OCI-LY3 (cell line): ENCODE data around the gene UBE2QL1.

Experiments
- H2AFZ ChIP-seq: fragments of 200-600, 300-600 bp; shearing (Covaris generic); 2 replicates; pipeline ENCODE4 v1.6.0; 2014; ENCODE audit warnings: antibody characterized with exemption, low read depth, low read length
- H3K27ac ChIP-seq: fragments of 200-600, 300-600 bp; sonication (generic); 2 replicates; pipeline ENCODE4 v1.5.1; 2014; ENCODE audit warnings: mild to moderate bottlenecking, low read length, moderate library complexity, mixed read lengths
- H3K27me3 ChIP-seq: fragments of 200-600, 300-600 bp; sonication (generic); 2 replicates; pipeline ENCODE4 v1.6.1; 2014; ENCODE audit warnings: low read depth, low read length, mixed read lengths
- H3K36me3 ChIP-seq: fragments of 200-600, 300-600 bp; sonication (generic); replicated peaks from 2 replicates; pipeline ENCODE3; 2014; ENCODE audit warnings: low read depth, low read length, mixed read lengths
- H3K4me1 ChIP-seq: fragments of 300-600, 200-600 bp; sonication (generic); 2 replicates; pipeline ENCODE4 v1.6.1; 2014; ENCODE audit warnings: low read length, mixed read lengths
- H3K4me2 ChIP-seq: fragments of 200-600, 300-600 bp; sonication (generic); 2 replicates; pipeline ENCODE4 v1.6.1; 2014; ENCODE audit warnings: low read length, mixed read lengths
- H3K4me3 ChIP-seq: fragments of 300-600, 200-600 bp; sonication (generic); 2 replicates; pipeline ENCODE4 v1.5.1; 2014; ENCODE audit warnings: antibody characterized with exemption, mild to moderate bottlenecking, low read length, moderate library complexity
- H3K79me2 ChIP-seq: fragments of 300-600, 200-600 bp; shearing (Covaris generic); 2 replicates; pipeline ENCODE4 v1.6.1; 2014; ENCODE audit warnings: mild to moderate bottlenecking, low read length, mixed read lengths
- H3K9ac ChIP-seq: fragments of 300-600, 200-600 bp; shearing (Covaris generic); 2 replicates; pipeline ENCODE4 v1.6.0; 2014; ENCODE audit warnings: mild to moderate bottlenecking, low read length, moderate library complexity
- H3K9me3 ChIP-seq: fragments of 200-600, 300-600 bp; shearing (Covaris generic); 2 replicates; pipeline ENCODE4 v1.6.1; 2014; ENCODE audit warnings: low read length, mixed read lengths; ENCODE audit not compliant: insufficient read depth
- H4K20me1 ChIP-seq: fragments of 200-600, 300-600 bp; sonication (generic); 2 replicates; pipeline ENCODE4 v1.6.1; 2016; ENCODE audit warnings: low read length, mixed read lengths; ENCODE audit not compliant: insufficient read depth
- CTCF ChIP-seq: fragments of 200-600, 300-600 bp; sonication (generic); IDR thresholded peaks from 2 replicates; pipeline ENCODE4 v1.5.1; 2014; ENCODE audit warnings: antibody characterized with exemption, low read length, low read depth
- EZH2phosphoT487 ChIP-seq: fragments of 200-600 bp; shearing (Covaris generic); IDR thresholded peaks from 2 replicates; pipeline ENCODE4 v1.6.1; 2018; ENCODE audit warnings: antibody characterized with exemption, mixed run types, low read depth

Gene UBE2QL1

GRCh38 chr5:6469836-6470235 is 21.2 kb downstream of the UBE2QL1 start:
- no peaks in the 10 kb centered on the region for H3K27me3 ChIP-seq
- H3K4me3 ChIP-seq, result no peak overlapping the region
- no peaks in the 10 kb centered on the region for H3K36me3 ChIP-seq
- no peak overlapping the region for H3K27ac ChIP-seq
- no peaks in the 10 kb centered on the region for H3K4me1 ChIP-seq
- H3K9ac ChIP-seq, result no peak overlapping the region
- TF ChIP-seq EZH2phosphoT487, result no peak
- TF ChIP-seq CTCF, result no peak
- no peak overlapping the region for H2AFZ ChIP-seq
- no peaks in the 10 kb centered on the region for H3K9me3 ChIP-seq
- no peak overlapping the region for H3K4me2 ChIP-seq
- H4K20me1 ChIP-seq, result no peaks in the 10 kb centered on the region
- no peaks in the 10 kb centered on the region for H3K79me2 ChIP-seq

- no peak overlapping the region for H3K9ac ChIP-seq
- no peak overlapping the region for H2AFZ ChIP-seq
- H3K4me3 ChIP-seq, result no peak overlapping the region
- H3K4me2 ChIP-seq, result no peak overlapping the region
- no peaks in the 10 kb centered on the region for H3K79me2 ChIP-seq
- no peaks in the 10 kb centered on the region for H3K36me3 ChIP-seq
- TF ChIP-seq CTCF, result no peak
- no peak for TF ChIP-seq EZH2phosphoT487
- H4K20me1 ChIP-seq, result no peaks in the 10 kb centered on the region
- H3K4me1 ChIP-seq, result no peaks in the 10 kb centered on the region
- H3K27ac ChIP-seq, result no peak overlapping the region
- no peaks in the 10 kb centered on the region for H3K9me3 ChIP-seq
- peaks cover 5% of the 10 kb centered on the region; the same call in 1 of the 2 replicates for H3K27me3 ChIP-seq
Observed at GRCh38 chr5:6470672-6471071, 22.0 kb downstream of the UBE2QL1 start.

DNA sequence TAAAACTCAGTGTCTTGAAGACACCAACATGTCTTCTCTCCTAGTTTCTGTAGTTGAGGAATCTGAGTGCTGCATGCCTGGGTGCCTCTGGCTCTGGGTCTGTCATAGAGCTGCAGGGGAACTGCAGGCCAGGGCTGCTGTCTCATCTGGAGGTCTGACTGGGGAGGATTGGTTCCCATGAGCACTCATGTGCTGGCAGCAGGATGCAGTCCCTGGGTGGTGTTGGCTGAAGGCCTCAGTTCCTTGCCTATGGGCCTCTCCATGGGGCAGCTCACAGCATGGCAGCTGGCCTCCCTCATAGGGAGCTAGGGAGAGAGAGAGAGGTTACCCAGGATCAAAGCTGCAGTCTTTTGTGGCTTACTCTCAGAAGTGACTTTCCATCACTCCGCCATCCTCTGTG is 22.6 kb downstream of the UBE2QL1 start:
- TF ChIP-seq EZH2phosphoT487 (no peak), CTCF (no peak)
- Histone ChIP-seq H3K27me3 (peaks cover 5% of the 10 kb centered on the region; the same call in 1 of the 2 replicates), H4K20me1 (no peaks in the 10 kb centered on the region), H3K9ac (no peak overlapping the region), H3K4me1 (no peaks in the 10 kb centered on the region), H3K4me3 (no peak overlapping the region), H3K27ac (no peak overlapping the region), H3K36me3 (no peaks in the 10 kb centered on the region), H2AFZ (no peak overlapping the region), H3K4me2 (no peak overlapping the region), H3K9me3 (no peaks in the 10 kb centered on the region), H3K79me2 (no peaks in the 10 kb centered on the region)

DNA sequence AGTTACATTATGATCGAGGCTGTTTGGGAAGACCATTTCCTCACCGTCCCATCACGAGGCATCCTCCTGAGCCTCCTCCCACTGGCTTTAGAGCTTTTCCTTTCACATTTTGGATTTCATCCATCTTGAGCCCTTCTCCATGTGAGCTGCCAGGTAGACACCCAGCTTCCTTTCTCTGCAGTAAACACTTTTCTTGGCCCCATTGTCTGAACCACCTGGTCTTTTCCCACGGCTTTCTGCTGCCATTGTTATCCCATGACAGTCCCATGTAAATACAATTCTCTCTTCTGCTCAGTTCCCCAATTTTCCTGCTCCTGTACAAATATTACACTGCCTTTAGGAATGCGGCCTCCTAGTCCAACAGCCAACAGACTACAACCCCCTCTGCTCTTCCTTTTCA is 24.1 kb downstream of the UBE2QL1 start:
- no peaks in the 10 kb centered on the region for H3K4me1 ChIP-seq
- no peak overlapping the region for H3K4me3 ChIP-seq
- H3K27ac ChIP-seq, result no peak overlapping the region
- H2AFZ ChIP-seq, result no peak overlapping the region
- H3K79me2 ChIP-seq, result no peaks in the 10 kb centered on the region
- H3K36me3 ChIP-seq, result no peaks in the 10 kb centered on the region
- no peak overlapping the region for H3K9ac ChIP-seq
- no peaks in the 10 kb centered on the region for H3K9me3 ChIP-seq
- no peak overlapping the region for H3K4me2 ChIP-seq
- peaks cover 12% of the 10 kb centered on the region for H3K27me3 ChIP-seq
- H4K20me1 ChIP-seq, result no peaks in the 10 kb centered on the region
- TF ChIP-seq CTCF (no peak), EZH2phosphoT487 (no peak)
